ENCODE data around the gene ZFC3H1.

The ZFC3H1 gene

GRCh38 chr12:71682466-71682865 lies 18.8 kb upstream of the ZFC3H1 start:
- no peak for DNase-seq (ENCODE audit: low read depth)
- H3K4me3 ChIP-seq (ENCODE audit: low read depth, low read length) = no peak overlapping the region
- TF ChIP-seq CTCF (IDR thresholded peaks at IDR 0.05; ENCODE audit: insufficient read depth, low read depth, low read length, missing control alignments) = no peak

DNA sequence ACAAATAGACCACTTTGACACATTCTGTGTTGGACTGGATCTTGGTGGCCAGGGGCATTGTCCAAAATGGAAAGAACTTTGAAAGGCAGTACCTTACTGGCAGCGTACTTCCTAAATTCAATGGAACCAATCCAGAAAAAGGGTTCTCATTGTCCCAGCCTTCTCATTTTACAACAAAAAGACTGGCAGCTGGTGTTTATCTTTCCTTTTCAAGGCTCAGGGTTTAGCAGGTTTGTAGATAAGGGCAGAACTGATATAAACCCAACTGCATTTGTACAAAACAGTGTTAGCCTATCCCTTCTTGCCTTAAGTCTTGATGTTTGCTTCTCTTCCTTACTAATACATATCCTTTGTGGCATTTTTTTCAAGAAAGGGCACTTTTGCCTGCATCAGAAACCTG lies 8.2 kb upstream of the ZFC3H1 start:
- no peak for TF ChIP-seq CTCF (IDR thresholded peaks at IDR 0.05; ENCODE audit: insufficient read depth, low read depth, low read length, missing control alignments)
- no peak overlapping the region for H3K4me3 ChIP-seq (ENCODE audit: low read depth, low read length)
- DNase-seq (ENCODE audit: low read depth) = no peak

DNA sequence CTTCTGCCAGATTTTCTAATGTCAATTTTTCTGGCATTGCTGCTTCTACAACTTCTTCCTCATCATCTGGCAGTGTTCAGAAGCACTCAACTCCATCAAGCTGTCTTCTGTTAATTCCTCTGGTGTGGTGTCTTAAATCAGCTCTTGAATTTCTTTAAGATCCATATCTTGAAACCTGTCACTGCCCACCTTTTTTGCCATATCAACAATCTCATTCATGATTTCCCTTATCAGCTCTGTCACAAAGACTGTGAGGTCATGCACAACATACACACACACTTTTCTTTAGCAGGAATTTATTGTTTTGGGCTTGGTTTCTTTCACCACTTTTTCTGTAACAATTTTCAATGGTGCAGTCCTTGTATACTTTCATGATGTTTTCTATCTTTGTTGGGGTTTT lies 7.7 kb upstream of the ZFC3H1 start:
- H3K4me3 ChIP-seq (ENCODE audit: low read depth, low read length) = no peak overlapping the region
- TF ChIP-seq CTCF (IDR thresholded peaks at IDR 0.05; ENCODE audit: insufficient read depth, low read depth, low read length, missing control alignments) = no peak
- DNase-seq (ENCODE audit: low read depth) = no peak

GRCh38 chr12:71666259-71666658 lies 2.6 kb upstream of the ZFC3H1 start:
- no peak overlapping the region for H3K4me3 ChIP-seq (ENCODE audit: low read depth, low read length)
- no peak for TF ChIP-seq CTCF (IDR thresholded peaks at IDR 0.05; ENCODE audit: insufficient read depth, low read depth, low read length, missing control alignments)
- DNase-seq (ENCODE audit: low read depth) = no peak

DNA sequence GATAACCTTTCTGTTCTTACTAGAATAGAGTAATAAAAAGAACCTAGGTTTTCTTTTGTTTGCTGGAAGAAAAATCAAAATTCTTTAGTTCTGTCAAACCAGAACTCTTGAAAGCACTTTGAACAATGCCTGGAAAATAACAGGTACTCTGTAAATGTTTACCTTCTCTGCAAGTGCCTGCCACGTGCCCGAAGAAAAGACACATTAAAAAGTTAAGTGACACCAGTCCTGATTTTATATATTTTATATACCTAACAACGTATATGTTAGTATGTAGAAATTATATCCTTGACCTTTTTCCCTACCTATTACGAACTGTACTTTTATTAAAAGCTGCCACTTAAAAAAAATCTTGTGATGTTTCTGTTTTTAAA lies 1.4 kb upstream of the ZFC3H1 start:
- no peak for TF ChIP-seq CTCF (IDR thresholded peaks at IDR 0.05; ENCODE audit: insufficient read depth, low read depth, low read length, missing control alignments)
- peak overlapping the region; percentile 82 for H3K4me3 ChIP-seq (ENCODE audit: low read depth, low read length)
- DNase-seq (ENCODE audit: low read depth) = no peak

DNA sequence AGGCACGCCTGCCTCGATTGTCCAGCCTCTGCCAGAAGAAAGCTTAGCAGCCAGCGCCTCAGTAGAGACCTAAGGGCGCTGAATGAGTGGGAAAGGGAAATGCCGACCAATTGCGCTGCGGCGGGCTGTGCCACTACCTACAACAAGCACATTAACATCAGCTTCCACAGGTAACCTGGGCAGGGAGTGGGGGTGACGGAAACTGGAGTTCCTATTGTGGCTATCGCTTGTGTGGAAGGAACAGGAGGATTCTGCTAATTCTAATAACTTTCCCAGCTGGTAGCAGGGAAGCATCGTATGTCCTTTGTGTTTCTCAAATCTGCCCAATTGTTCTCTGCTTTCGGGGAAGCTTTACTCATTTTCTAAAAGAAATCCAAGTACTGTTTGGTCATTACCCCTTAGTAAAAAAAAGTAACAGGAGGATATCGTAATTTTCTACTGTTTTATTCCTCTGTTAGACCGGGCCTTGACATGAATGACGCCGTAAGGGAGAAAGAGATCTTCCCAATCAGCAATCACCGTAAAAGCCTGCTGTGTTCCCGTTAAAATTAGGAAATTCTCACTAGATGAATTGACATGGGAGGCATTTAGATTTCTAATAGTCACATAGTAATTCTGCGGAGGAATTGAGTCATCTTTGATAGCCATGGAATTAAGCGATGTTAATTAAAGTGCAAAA lies 902 bp upstream of the ZFC3H1 start:
- DNase-seq (ENCODE audit: low read depth) = no peak
- TF ChIP-seq CTCF (IDR thresholded peaks at IDR 0.05; ENCODE audit: insufficient read depth, low read depth, low read length, missing control alignments) = no peak
- H3K4me3 ChIP-seq (ENCODE audit: low read depth, low read length) = peak overlapping the region; percentile 82

Data from GM12865 (cell line).